Coronary artery (tissue), 2 donors: ENCODE results near the gene ACAP3.
A peak's percentile ranks its signal among the peaks of the same experiment; 100 is the strongest.

Source experiments
- DNase-seq: peaks from one replicate; pipeline ENCODE4 v3.0.0-alpha.2; 2017; ENCODE audit warnings: low spot score
- H3K27ac ChIP-seq, 2 donors: fragments of 200-600 bp; sonication (generic); one replicate each; pipeline ENCODE4 v1.5.1; 2016 to 2019
- H3K4me3 ChIP-seq: fragments of 200-600 bp; sonication (generic); 2 replicates; pipeline ENCODE4 v1.5.1; 2016; ENCODE audit warnings: mild to moderate bottlenecking, moderate library complexity
- TF ChIP-seq, protein P1 (sequence below): fragments of 200-600 bp; sonication (generic); IDR thresholded peaks from one replicate; pipeline ENCODE4 v1.5.1; 2019; ENCODE audit warnings: antibody characterized with exemption

ACAP3 gene

DNA sequence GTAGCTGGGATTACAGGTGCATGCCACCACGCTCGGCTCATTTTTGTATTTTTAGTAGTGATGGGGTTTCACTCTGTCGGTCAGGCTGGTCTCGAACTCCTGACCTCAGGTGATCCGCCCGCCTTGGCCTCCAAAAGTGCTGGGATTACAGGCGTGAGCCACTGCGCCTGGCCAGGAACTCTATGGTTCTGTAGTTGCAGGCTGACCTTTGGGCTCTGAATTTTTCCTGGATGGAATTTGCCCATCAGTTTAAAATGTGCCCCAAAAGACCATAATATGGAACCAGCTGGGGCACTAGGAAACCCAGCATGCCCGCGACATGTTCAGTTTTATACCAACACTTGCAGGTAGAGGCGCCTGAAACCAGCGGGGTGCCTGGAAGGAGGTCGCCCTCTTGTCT, 29.1 kb downstream of the ACAP3 start:
- no peak for DNase-seq
- no peak overlapping the region for H3K4me3 ChIP-seq
- H3K27ac ChIP-seq, result no peak overlapping the region
- TF ChIP-seq, protein P1, sequence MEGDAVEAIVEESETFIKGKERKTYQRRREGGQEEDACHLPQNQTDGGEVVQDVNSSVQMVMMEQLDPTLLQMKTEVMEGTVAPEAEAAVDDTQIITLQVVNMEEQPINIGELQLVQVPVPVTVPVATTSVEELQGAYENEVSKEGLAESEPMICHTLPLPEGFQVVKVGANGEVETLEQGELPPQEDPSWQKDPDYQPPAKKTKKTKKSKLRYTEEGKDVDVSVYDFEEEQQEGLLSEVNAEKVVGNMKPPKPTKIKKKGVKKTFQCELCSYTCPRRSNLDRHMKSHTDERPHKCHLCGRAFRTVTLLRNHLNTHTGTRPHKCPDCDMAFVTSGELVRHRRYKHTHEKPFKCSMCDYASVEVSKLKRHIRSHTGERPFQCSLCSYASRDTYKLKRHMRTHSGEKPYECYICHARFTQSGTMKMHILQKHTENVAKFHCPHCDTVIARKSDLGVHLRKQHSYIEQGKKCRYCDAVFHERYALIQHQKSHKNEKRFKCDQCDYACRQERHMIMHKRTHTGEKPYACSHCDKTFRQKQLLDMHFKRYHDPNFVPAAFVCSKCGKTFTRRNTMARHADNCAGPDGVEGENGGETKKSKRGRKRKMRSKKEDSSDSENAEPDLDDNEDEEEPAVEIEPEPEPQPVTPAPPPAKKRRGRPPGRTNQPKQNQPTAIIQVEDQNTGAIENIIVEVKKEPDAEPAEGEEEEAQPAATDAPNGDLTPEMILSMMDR, result no peak

DNA sequence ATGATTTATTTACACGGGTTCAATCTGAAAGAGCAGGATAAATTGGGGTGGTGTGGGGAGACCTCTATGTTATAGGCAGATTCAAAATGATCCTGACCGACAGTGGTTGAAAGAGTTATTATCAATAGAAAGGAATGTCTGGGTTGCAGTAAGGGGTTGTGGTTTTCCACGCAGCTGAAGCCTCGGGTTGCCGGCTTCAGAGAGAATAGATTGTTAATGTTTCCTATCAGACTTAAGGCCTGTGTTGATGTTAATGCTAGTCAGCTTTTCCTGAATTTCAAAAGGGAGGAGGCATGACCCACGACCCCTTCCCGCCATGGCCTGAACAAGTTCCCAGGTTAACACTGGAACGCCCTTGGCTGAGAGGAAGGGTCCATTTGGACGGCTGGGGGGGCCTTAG, 31.9 kb downstream of the ACAP3 start:
- TF ChIP-seq, protein P1, result no peak
- DNase-seq, result no peak
- no peak overlapping the region for H3K4me3 ChIP-seq
- H3K27ac ChIP-seq, result no peak overlapping the region

DNA sequence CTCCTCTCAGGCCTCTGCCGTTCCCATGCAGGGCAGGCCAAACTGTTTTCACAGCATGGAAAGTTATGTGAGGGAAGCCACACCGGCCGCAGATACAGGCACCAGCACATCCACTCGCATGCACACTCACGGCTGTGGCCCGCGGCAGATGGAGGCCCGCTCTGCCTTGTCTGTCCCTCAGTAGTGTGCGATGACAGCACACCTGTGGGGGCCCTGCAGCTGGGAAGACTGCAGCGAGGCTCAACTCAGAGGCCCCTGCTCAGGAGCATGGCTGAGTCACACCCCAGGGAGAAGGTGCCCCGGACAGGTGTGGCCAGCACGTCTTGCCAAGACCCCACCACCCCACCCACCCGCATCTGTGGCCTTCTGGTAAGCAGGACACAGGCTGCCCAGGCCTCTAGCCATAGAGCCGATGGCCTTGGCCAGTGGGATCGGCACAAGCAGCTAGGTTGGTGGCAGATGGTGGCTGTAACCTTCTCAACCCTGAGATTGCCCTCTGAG, 32.7 kb downstream of the ACAP3 start:
- DNase-seq, result no peak
- Histone ChIP-seq H3K27ac (no peak overlapping the region), H3K4me3 (peak overlapping the region; percentile 87)
- TF ChIP-seq, protein P1, result no peak

DNA sequence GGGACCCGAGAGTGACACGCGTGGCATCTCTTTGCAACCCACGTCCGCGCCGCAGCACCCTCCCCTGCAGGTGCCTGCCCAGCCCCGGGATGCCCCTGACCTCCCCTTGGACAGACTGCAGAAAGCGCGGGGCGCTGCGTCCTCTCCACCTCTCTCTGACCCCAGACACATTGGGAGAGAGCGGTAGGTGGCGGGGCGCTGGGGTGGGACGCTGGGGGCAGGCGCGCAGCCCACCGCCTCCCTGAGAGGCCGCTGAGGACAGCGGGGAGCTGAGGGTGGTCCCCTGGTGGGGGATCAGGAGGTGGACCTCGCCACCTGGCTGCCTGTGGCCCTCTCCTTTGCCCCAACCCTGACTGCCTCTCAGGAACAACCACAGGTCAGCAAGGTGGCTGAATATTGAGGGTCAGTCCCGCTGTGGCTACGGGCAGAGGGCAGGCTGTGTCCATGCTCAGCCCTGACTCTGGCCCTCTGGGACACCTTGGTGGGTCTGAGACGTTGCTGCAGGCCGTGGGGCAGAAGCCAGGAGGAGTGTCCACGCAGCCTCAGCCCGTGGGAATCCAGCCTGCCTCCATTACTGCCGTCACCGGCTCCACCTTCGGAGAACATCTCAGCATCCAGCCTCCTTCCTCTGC, 33.3 kb downstream of the ACAP3 start:
- Histone ChIP-seq H3K4me3 (peak overlapping the region; percentile 87), H3K27ac (peak overlapping the region; percentile 80 to 87)
- DNase-seq, result no peak
- TF ChIP-seq, protein P1, result no peak

DNA sequence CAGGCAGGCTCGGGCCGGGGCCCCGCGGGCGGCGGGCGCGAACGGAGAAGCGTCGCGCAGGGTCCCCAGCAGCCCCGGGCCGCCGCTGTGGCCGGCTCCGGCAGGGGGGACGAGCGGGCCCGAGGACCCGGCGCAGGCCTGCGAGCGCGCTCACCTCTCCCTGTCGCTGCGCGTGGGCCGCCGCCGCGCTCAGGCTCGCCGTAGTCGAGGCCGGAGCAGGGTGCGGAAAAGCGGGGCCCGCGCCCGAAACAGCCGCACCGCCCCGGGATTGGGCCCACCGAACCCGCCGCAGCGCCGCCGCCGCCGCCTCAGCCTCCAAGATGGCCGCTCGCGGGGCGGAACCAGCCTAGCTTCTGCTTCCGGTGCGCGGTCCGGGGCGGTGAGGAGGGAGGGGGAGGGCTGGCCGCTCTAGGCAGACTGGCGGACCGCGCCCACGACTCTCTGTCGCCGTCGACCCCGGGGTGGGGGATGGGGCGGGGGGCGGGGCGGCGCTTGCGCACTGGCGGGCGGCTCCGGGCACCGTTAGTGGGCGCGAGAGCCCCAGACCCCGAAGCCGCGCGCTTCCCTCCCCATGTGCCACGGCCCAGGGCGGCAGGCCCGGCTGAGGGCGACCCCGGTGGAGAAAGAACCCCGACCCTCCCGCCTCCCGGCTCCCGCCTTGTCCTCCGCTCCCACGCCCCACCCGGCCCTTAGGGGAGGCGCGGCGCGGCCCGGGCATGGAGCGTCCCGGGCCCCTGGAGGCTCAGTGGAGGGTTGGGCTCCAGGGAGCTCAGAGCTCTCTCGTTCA, 34.0 kb downstream of the ACAP3 start, which contains the start of gene UBE2J2:
TSS of gene UBE2J2 (minus strand) at position 343 of the 787 bp plus-strand sequence. CDS start 5,862 bp downstream, outside the sequence.
- H3K27ac ChIP-seq, result peak within 1 kb of the TSS; percentile 80 to 87
- TF ChIP-seq, protein P1, result no peak
- peak within 1 kb of the TSS; percentile 87 for H3K4me3 ChIP-seq
- DNase-seq, result peak; percentile 95

DNA sequence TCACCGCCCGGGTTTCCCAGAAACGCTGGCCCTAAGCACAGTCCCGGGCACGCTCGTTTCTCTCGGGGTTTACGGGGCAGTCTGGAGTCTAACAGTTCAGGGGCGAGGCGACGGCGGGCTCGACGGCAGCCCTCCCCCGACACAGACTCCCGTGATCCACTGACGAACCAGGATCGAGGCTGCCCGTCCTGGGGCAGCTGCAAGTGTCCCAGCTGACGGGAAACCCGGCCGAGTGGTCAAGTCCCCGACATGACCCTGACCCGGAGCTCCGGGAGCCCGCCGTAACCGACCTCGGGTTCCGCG, 34.6 kb downstream of the ACAP3 start:
- DNase-seq, result no peak
- Histone ChIP-seq H3K4me3 (peak overlapping the region; percentile 87), H3K27ac (peak overlapping the region; percentile 80 to 87)
- TF ChIP-seq, protein P1, result no peak
